ENCODE data around the gene LRFN4. TPM values are rescaled to one million over a fixed set of nuclear protein-coding genes. Genes with fewer than 3 reads are reported as not detected.

Gene LRFN4
- polyA plus RNA-seq, 3 donors, result 1.0 to 7.7 (median 1.7) TPM

- Mint-ChIP-seq H3K9me3 (no peaks in the 10 kb centered on the region), H3K27me3 (ENCODE audit: low read depth in 3 of 3) (peaks cover 2 to 18% (median 9%) of the 10 kb centered on the region in 3 donors), H3K36me3 (peaks cover 0 to 3% of the 10 kb centered on the region in 2 donors), H3K4me1 (peaks cover 7% of the 10 kb centered on the region), H3K27ac (peak overlapping the region in 3 of 7 donors; percentile 2 to 29 (median 13)), H3K4me3 (no peak overlapping the region)
- H3K9me3 ChIP-seq (replicated peaks in 1 of 2; ENCODE audit: control insufficient read depth in 1 of 2, insufficient read depth in 1 of 2, low read length in 2 of 2), result no peaks in the 10 kb centered on the region
- no peaks in the 10 kb centered on the region for H3K36me3 ChIP-seq (replicated peaks in 1 of 2; ENCODE audit: control insufficient read depth in 1 of 2, insufficient read depth in 2 of 2, low read length in 2 of 2)
- DNase-seq, result peak; percentile 22 to 66 (median 40)
- H2AFZ ChIP-seq (ENCODE audit: insufficient read depth, low read depth, low read length, poor library complexity, severe bottlenecking), result no peak overlapping the region
- no peaks in the 10 kb centered on the region for H3K79me2 ChIP-seq (ENCODE audit: insufficient read depth, low read length)
- no peak overlapping the region for H3K9ac ChIP-seq (ENCODE audit: insufficient read depth, low read length, poor library complexity, severe bottlenecking)
- no peak overlapping the region for H3K4me2 ChIP-seq (replicated peaks; ENCODE audit: extremely low read depth, low read length, poor library complexity, severe bottlenecking)
- no peaks in the 10 kb centered on the region for H3K4me1 ChIP-seq (ENCODE audit: control insufficient read depth in 1 of 2, insufficient read depth in 2 of 2, low read length in 2 of 2)
- intact Hi-C loops (cut with micrococcal nuclease), result no loop called here
- no peak overlapping the region for H3K4me3 ChIP-seq (replicated peaks in 1 of 3; ENCODE audit: low read depth in 2 of 3, low read length in 3 of 3)
- no peaks in the 10 kb centered on the region for H4K20me1 ChIP-seq (ENCODE audit: insufficient read depth, low read length)
- H3K27ac ChIP-seq (ENCODE audit: low read depth in 1 of 2, low read length in 2 of 2), result no peak overlapping the region
- 15% methylated on average over 3 of the region's 14 CpGs for WGBS (ENCODE audit: insufficient coverage)
- no peaks in the 10 kb centered on the region for H3K27me3 ChIP-seq (ENCODE audit: control insufficient read depth in 2 of 2, insufficient read depth in 2 of 2, low read length in 2 of 2)
- no peak for TF ChIP-seq CTCF (IDR thresholded peaks at IDR 0.05)
Measured at GRCh38 chr11:66891851-66892660, 35.2 kb downstream of the LRFN4 start.

- Mint-ChIP-seq H3K36me3 (peaks cover 0 to 3% of the 10 kb centered on the region in 2 donors), H3K4me3 (no peak overlapping the region), H3K27me3 (ENCODE audit: low read depth in 3 of 3) (peaks cover 2 to 18% (median 9%) of the 10 kb centered on the region in 3 donors), H3K9me3 (no peaks in the 10 kb centered on the region), H3K27ac (no peak overlapping the region), H3K4me1 (peaks cover 7% of the 10 kb centered on the region)
- intact Hi-C loops (cut with micrococcal nuclease), result no loop called here
- Histone ChIP-seq H3K27me3 (ENCODE audit: control insufficient read depth in 2 of 2, insufficient read depth in 2 of 2, low read length in 2 of 2) (no peaks in the 10 kb centered on the region), H3K4me1 (ENCODE audit: control insufficient read depth in 1 of 2, insufficient read depth in 2 of 2, low read length in 2 of 2) (no peaks in the 10 kb centered on the region), H3K9me3 (replicated peaks in 1 of 2; ENCODE audit: control insufficient read depth in 1 of 2, insufficient read depth in 1 of 2, low read length in 2 of 2) (no peaks in the 10 kb centered on the region), H3K4me2 (replicated peaks; ENCODE audit: extremely low read depth, low read length, poor library complexity, severe bottlenecking) (no peak overlapping the region), H3K9ac (ENCODE audit: insufficient read depth, low read length, poor library complexity, severe bottlenecking) (no peak overlapping the region), H3K36me3 (replicated peaks in 1 of 2; ENCODE audit: control insufficient read depth in 1 of 2, insufficient read depth in 2 of 2, low read length in 2 of 2) (no peaks in the 10 kb centered on the region), H4K20me1 (ENCODE audit: insufficient read depth, low read length) (no peaks in the 10 kb centered on the region), H3K4me3 (replicated peaks in 1 of 3; ENCODE audit: low read depth in 2 of 3, low read length in 3 of 3) (no peak overlapping the region), H2AFZ (ENCODE audit: insufficient read depth, low read depth, low read length, poor library complexity, severe bottlenecking) (no peak overlapping the region), H3K27ac (ENCODE audit: low read depth in 1 of 2, low read length in 2 of 2) (no peak overlapping the region), H3K79me2 (ENCODE audit: insufficient read depth, low read length) (no peaks in the 10 kb centered on the region)
- DNase-seq, result no peak
- no peak for TF ChIP-seq CTCF (IDR thresholded peaks at IDR 0.05)
- 91% methylated on average over 6 of the region's 6 CpGs for WGBS (ENCODE audit: insufficient coverage)
Measured at GRCh38 chr11:66892911-66893310, 36.0 kb downstream of the LRFN4 start.
